ENCODE results near the gene LAMC2. TPM values are rescaled to one million over a fixed set of nuclear protein-coding genes. Genes with fewer than 3 reads are reported as not detected.

Gene LAMC2
- total RNA-seq, 1 donor from 2014 or later: 13.9 TPM

GRCh38 chr1:183205196-183205781, 19.2 kb downstream of the LAMC2 start:
- no peak overlapping the region for H3K27ac Mint-ChIP-seq (ENCODE audit: unreplicated experiment)
- no peak overlapping the region for H3K4me2 ChIP-seq (ENCODE audit: low read length)
- no peak for TF ChIP-seq EZH2 (IDR thresholded peaks at IDR 0.05; ENCODE audit: insufficient read depth, low read length)
- no peak for TF ChIP-seq CTCF (IDR thresholded peaks at IDR 0.05; ENCODE audit: insufficient read depth, low read depth, low read length)

DNA sequence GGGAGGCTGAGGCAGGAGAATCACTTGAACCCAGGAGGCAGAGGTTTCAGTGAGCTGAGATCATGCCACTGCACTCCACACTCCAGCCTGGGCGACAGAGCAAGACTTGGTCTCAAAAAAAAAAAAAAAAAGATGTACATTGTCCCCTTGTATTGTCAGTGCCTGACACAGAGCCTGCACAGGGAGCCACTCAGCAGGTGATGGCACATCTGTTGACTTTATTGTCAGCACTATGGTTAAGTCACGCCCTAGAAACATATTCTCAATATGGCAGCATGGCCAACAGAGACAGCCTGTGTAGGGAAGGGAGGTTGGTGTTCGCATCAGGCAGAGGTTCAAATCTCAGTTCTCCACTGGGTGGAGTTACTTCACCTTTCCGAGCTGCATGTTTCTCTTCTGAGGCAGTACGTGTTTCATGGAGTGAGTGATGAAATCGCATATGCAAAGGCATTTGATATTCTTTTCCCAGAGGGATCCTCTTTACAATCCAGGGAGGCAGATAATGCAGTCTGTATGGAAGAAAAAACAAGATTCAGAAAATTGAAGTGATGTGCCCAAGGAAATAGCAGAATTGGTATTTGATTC, 20.6 kb downstream of the LAMC2 start:
- no peak overlapping the region for H3K4me3 Mint-ChIP-seq (ENCODE audit: unreplicated experiment)
- peaks cover 1% of the 10 kb centered on the region for H3K9me3 Mint-ChIP-seq (ENCODE audit: unreplicated experiment)
- H3K27me3 ChIP-seq (ENCODE audit: insufficient read depth, low read length): no peaks in the 10 kb centered on the region

More at GRCh38 chr1:183205196-183205781, 19.2 kb downstream of the LAMC2 start:
- peaks cover 4% of the 10 kb centered on the region for H3K4me1 Mint-ChIP-seq (ENCODE audit: low read depth, unreplicated experiment)
- Histone ChIP-seq H3K79me2 (ENCODE audit: insufficient read depth, low read length) (no peaks in the 10 kb centered on the region), H2AFZ (ENCODE audit: low read depth, low read length) (no peak overlapping the region), H3K27ac (ENCODE audit: low read depth, low read length) (no peak overlapping the region), H4K20me1 (ENCODE audit: insufficient read depth, low read length) (no peaks in the 10 kb centered on the region), H3K36me3 (ENCODE audit: insufficient read depth, low read length) (no peaks in the 10 kb centered on the region), H3K9me3 (ENCODE audit: insufficient read depth, low read depth, low read length) (no peaks in the 10 kb centered on the region), H3K27me3 (ENCODE audit: insufficient read depth, low read length) (no peaks in the 10 kb centered on the region), H3K4me1 (ENCODE audit: insufficient read depth, low read length) (peaks cover 7% of the 10 kb centered on the region), H3K4me3 (ENCODE audit: insufficient read depth, low read depth, low read length) (no peak overlapping the region), H3K9ac (ENCODE audit: low read length) (no peak overlapping the region)
- FAIRE-seq (no peak), DNase-seq (ENCODE audit: low read depth) (peak; percentile 36)
- H3K27me3 Mint-ChIP-seq (ENCODE audit: low read depth, unreplicated experiment): no peaks in the 10 kb centered on the region
- H3K9me3 Mint-ChIP-seq (ENCODE audit: unreplicated experiment): peaks cover 1% of the 10 kb centered on the region
- no peaks in the 10 kb centered on the region for H3K36me3 Mint-ChIP-seq (ENCODE audit: low read depth, unreplicated experiment)
- H3K4me3 Mint-ChIP-seq (ENCODE audit: unreplicated experiment): no peak overlapping the region

More for the DNA sequence above, 20.6 kb downstream of the LAMC2 start:
- Histone ChIP-seq H4K20me1 (ENCODE audit: insufficient read depth, low read length) (no peaks in the 10 kb centered on the region), H3K36me3 (ENCODE audit: insufficient read depth, low read length) (no peaks in the 10 kb centered on the region), H3K4me1 (ENCODE audit: insufficient read depth, low read length) (peaks cover 7% of the 10 kb centered on the region), H3K4me2 (ENCODE audit: low read length) (no peak overlapping the region), H2AFZ (ENCODE audit: low read depth, low read length) (no peak overlapping the region), H3K9ac (ENCODE audit: low read length) (no peak overlapping the region), H3K27ac (ENCODE audit: low read depth, low read length) (no peak overlapping the region), H3K4me3 (ENCODE audit: insufficient read depth, low read depth, low read length) (no peak overlapping the region), H3K79me2 (ENCODE audit: insufficient read depth, low read length) (no peaks in the 10 kb centered on the region), H3K9me3 (ENCODE audit: insufficient read depth, low read depth, low read length) (no peaks in the 10 kb centered on the region)
- H3K27ac Mint-ChIP-seq (ENCODE audit: unreplicated experiment): no peak overlapping the region
- no peaks in the 10 kb centered on the region for H3K27me3 Mint-ChIP-seq (ENCODE audit: low read depth, unreplicated experiment)
- FAIRE-seq: no peak
- TF ChIP-seq EZH2 (IDR thresholded peaks at IDR 0.05; ENCODE audit: insufficient read depth, low read length): no peak
- TF ChIP-seq CTCF (IDR thresholded peaks at IDR 0.05; ENCODE audit: insufficient read depth, low read depth, low read length): no peak
- peaks cover 4% of the 10 kb centered on the region for H3K4me1 Mint-ChIP-seq (ENCODE audit: low read depth, unreplicated experiment)
- no peaks in the 10 kb centered on the region for H3K36me3 Mint-ChIP-seq (ENCODE audit: low read depth, unreplicated experiment)
- DNase-seq (ENCODE audit: low read depth): no peak
